Body of pancreas (tissue), 4 donors: ENCODE data around the gene SLC51B.

Experiments used
- POLR2A ChIP-seq, 3 donors: fragments of 450-650 bp; IDR thresholded peaks; one replicate each; pipeline ENCODE4 v1.6.1; 2016; ENCODE audit warnings: antibody characterized with exemption in 3 of 3, mild to moderate bottlenecking in 2 of 3
- TF ChIP-seq, protein P1 (sequence below), 7 experiments: fragments of 450-650 bp in 4 of 7; fragments of 200-600 bp in 3 of 7; sonication (generic) in 3 of 7; IDR thresholded peaks; one replicate each; pipeline ENCODE4 v1.5.1; 2016 to 2019; ENCODE audit warnings: antibody characterized with exemption in 7 of 7

DNA sequence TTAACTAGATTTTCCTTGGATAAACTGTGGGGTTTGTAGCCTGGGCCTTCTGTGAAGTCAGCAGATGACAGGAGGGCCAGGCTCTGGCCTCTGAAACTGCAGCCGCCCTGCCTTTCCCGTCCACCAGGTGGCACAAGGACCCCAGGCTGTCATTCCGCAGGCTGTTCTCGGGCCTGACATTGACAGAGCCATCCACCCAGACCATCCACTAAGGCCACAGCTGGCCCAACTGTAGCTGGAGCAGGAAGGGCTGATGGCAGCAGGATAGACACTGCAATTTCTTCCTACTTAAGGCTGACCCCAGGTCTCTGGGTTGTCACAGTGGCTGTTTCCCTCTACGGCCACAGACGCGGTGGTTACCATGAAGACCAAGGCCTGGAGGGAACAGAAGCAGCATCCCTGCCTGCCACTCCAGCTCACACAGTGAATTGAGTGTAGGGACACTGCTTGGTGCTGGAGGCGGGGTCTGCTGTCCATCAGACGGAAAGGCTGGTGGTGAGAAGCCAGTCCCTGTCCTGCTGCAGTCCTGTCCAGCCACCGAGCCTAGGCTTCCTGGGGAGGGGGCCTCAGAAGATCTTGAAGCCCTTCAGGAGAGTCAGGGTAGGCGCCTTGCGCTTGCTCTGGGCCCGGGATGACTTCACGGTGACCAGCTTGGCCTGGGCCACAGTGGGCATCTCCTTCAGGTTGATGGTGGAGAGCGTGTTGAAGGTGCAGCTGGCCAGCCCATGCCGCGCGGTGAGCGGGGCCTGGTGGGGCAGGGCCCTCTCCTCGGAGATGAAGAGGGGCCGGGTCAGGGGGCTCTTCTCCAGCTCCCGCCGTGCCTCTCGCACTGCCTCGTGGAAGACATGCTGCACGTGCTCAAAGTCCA, 9.4 kb downstream of the SLC51B start:
- TF ChIP-seq, protein P1, sequence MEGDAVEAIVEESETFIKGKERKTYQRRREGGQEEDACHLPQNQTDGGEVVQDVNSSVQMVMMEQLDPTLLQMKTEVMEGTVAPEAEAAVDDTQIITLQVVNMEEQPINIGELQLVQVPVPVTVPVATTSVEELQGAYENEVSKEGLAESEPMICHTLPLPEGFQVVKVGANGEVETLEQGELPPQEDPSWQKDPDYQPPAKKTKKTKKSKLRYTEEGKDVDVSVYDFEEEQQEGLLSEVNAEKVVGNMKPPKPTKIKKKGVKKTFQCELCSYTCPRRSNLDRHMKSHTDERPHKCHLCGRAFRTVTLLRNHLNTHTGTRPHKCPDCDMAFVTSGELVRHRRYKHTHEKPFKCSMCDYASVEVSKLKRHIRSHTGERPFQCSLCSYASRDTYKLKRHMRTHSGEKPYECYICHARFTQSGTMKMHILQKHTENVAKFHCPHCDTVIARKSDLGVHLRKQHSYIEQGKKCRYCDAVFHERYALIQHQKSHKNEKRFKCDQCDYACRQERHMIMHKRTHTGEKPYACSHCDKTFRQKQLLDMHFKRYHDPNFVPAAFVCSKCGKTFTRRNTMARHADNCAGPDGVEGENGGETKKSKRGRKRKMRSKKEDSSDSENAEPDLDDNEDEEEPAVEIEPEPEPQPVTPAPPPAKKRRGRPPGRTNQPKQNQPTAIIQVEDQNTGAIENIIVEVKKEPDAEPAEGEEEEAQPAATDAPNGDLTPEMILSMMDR (IDR thresholded peaks at IDR 0.05): peak; percentile 74 to 93 (median 85)
- TF ChIP-seq POLR2A (IDR thresholded peaks at IDR 0.05): no peak
